Large intestine (tissue), 3 donors: ENCODE data around the gene ATXN10. TPM values are rescaled to one million over a fixed set of nuclear protein-coding genes. Genes with fewer than 3 reads are reported as not detected.

ENCODE experiments used
- DNase-seq, 2 donors: peaks; one replicate each; pipeline versions ENCODE4 v3.0.0 to v3.0.0-alpha.2; 2013
- H3K27ac ChIP-seq: one replicate; pipeline ENCODE4 v1.5.1; 2013; ENCODE audit warnings: low read length
- H3K27me3 ChIP-seq: 2 replicates; pipeline ENCODE4 v1.6.1; 2013; ENCODE audit warnings: low read length; ENCODE audit not compliant: control insufficient read depth, insufficient read depth
- H3K36me3 ChIP-seq: 2 replicates; pipeline ENCODE4 v1.6.1; 2013; ENCODE audit warnings: low read length; ENCODE audit not compliant: control insufficient read depth, insufficient read depth
- H3K4me1 ChIP-seq: one replicate; pipeline ENCODE4 v1.6.1; 2013; ENCODE audit warnings: low read length; ENCODE audit not compliant: control insufficient read depth, insufficient read depth
- H3K4me3 ChIP-seq: one replicate; pipeline ENCODE4 v1.5.1; 2013; ENCODE audit warnings: low read length
- H3K9me3 ChIP-seq: one replicate; pipeline ENCODE4 v1.6.1; 2013; ENCODE audit warnings: mild to moderate bottlenecking, low read depth, low read length, moderate library complexity; ENCODE audit not compliant: control insufficient read depth
- WGBS: methylation state at CpG from one replicate; pipeline ENCODE4 v1.1.5; 2013; ENCODE audit warnings: low lambda C conversion rate; ENCODE audit not compliant: insufficient coverage; 5-methylcytosine and 5-hydroxymethylcytosine counted together
- polyA plus RNA-seq: library from polyadenylated mRNA; unstranded; fragments of 120-200 nt; gene quantifications from one replicate; pipeline ENCODE4 v1.2.1, GENCODE V29; 2013

Gene ATXN10
- polyA plus RNA-seq, 1 donor, result 90.6 TPM

GRCh38 chr22:45817745-45818423 lies 146.2 kb downstream of the ATXN10 start:
- Histone ChIP-seq H3K36me3 (peaks cover 13% of the 10 kb centered on the region), H3K4me3 (no peak overlapping the region), H3K27ac (no peak overlapping the region), H3K4me1 (no peaks in the 10 kb centered on the region), H3K9me3 (no peaks in the 10 kb centered on the region), H3K27me3 (no peaks in the 10 kb centered on the region)
- 80% methylated on average over 1 of the region's 8 CpGs for WGBS
- DNase-seq, result no peak

GRCh38 chr22:45818424-45819085 lies 146.9 kb downstream of the ATXN10 start:
- no peak for DNase-seq
- Histone ChIP-seq H3K36me3 (peaks cover 12% of the 10 kb centered on the region), H3K27me3 (no peaks in the 10 kb centered on the region), H3K4me3 (no peak overlapping the region), H3K4me1 (no peaks in the 10 kb centered on the region), H3K9me3 (no peaks in the 10 kb centered on the region), H3K27ac (no peak overlapping the region)
- no CpG with 5 or more reads among the region's 14 CpGs for WGBS

GRCh38 chr22:45819305-45819704 lies 147.7 kb downstream of the ATXN10 start:
- no CpG with 5 or more reads among the region's 5 CpGs for WGBS
- H3K27me3 ChIP-seq, result no peaks in the 10 kb centered on the region
- DNase-seq, result no peak
- no peaks in the 10 kb centered on the region for H3K9me3 ChIP-seq
- no peak overlapping the region for H3K4me3 ChIP-seq
- H3K4me1 ChIP-seq, result no peaks in the 10 kb centered on the region
- H3K36me3 ChIP-seq, result peaks cover 12% of the 10 kb centered on the region
- H3K27ac ChIP-seq, result no peak overlapping the region

GRCh38 chr22:45823336-45823735 lies 151.7 kb downstream of the ATXN10 start:
- Histone ChIP-seq H3K9me3 (no peaks in the 10 kb centered on the region), H3K27me3 (no peaks in the 10 kb centered on the region), H3K4me3 (no peak overlapping the region), H3K27ac (no peak overlapping the region), H3K4me1 (no peaks in the 10 kb centered on the region), H3K36me3 (peaks cover 4% of the 10 kb centered on the region)
- 100% methylated on average over 1 of the region's 6 CpGs for WGBS
- no peak for DNase-seq

GRCh38 chr22:45826520-45826919 lies 154.9 kb downstream of the ATXN10 start:
- peaks cover 4% of the 10 kb centered on the region for H3K36me3 ChIP-seq
- no peak for DNase-seq
- no peak overlapping the region for H3K27ac ChIP-seq
- no peak overlapping the region for H3K4me3 ChIP-seq
- no peaks in the 10 kb centered on the region for H3K4me1 ChIP-seq
- no peaks in the 10 kb centered on the region for H3K27me3 ChIP-seq
- 100% methylated on average over 1 of the region's 2 CpGs for WGBS
- no peaks in the 10 kb centered on the region for H3K9me3 ChIP-seq

- no peak for DNase-seq
- H3K27ac ChIP-seq, result no peak overlapping the region
- H3K4me1 ChIP-seq, result no peaks in the 10 kb centered on the region
- WGBS, result no CpG with 5 or more reads among the region's 1 CpG
- H3K9me3 ChIP-seq, result no peaks in the 10 kb centered on the region
- peaks cover 5% of the 10 kb centered on the region for H3K36me3 ChIP-seq
- no peak overlapping the region for H3K4me3 ChIP-seq
- H3K27me3 ChIP-seq, result no peaks in the 10 kb centered on the region
Measured at GRCh38 chr22:45828841-45829240, 157.2 kb downstream of the ATXN10 start.

GRCh38 chr22:45830531-45831245 lies 159.1 kb downstream of the ATXN10 start:
- no peak for DNase-seq

GRCh38 chr22:45831394-45831793 lies 159.8 kb downstream of the ATXN10 start:
- H3K27me3 ChIP-seq, result no peaks in the 10 kb centered on the region
- H3K4me1 ChIP-seq, result no peaks in the 10 kb centered on the region
- H3K9me3 ChIP-seq, result no peaks in the 10 kb centered on the region
- H3K36me3 ChIP-seq, result peaks cover 11% of the 10 kb centered on the region
- WGBS, result no CpG with 5 or more reads among the region's 2 CpGs
- no peak overlapping the region for H3K4me3 ChIP-seq
- H3K27ac ChIP-seq, result no peak overlapping the region
- no peak for DNase-seq

More at GRCh38 chr22:45830531-45831245, 159.1 kb downstream of the ATXN10 start:
- H3K9me3 ChIP-seq, result no peaks in the 10 kb centered on the region
- H3K4me3 ChIP-seq, result no peak overlapping the region
- WGBS, result no CpG with 5 or more reads among the region's 3 CpGs
- H3K27ac ChIP-seq, result no peak overlapping the region
- no peaks in the 10 kb centered on the region for H3K4me1 ChIP-seq
- peaks cover 11% of the 10 kb centered on the region for H3K36me3 ChIP-seq
- H3K27me3 ChIP-seq, result no peaks in the 10 kb centered on the region

GRCh38 chr22:45832180-45832579 lies 160.5 kb downstream of the ATXN10 start:
- no CpG with 5 or more reads among the region's 2 CpGs for WGBS

GRCh38 chr22:45832959-45833580 lies 161.4 kb downstream of the ATXN10 start:
- no CpG with 5 or more reads among the region's 8 CpGs for WGBS
- no peak for DNase-seq
- Histone ChIP-seq H3K9me3 (no peaks in the 10 kb centered on the region), H3K27ac (no peak overlapping the region), H3K4me1 (no peaks in the 10 kb centered on the region), H3K27me3 (no peaks in the 10 kb centered on the region), H3K4me3 (no peak overlapping the region), H3K36me3 (peaks cover 13% of the 10 kb centered on the region)

More at GRCh38 chr22:45832180-45832579, 160.5 kb downstream of the ATXN10 start:
- Histone ChIP-seq H3K27me3 (no peaks in the 10 kb centered on the region), H3K27ac (no peak overlapping the region), H3K4me1 (no peaks in the 10 kb centered on the region), H3K36me3 (peaks cover 11% of the 10 kb centered on the region), H3K9me3 (no peaks in the 10 kb centered on the region), H3K4me3 (no peak overlapping the region)
- no peak for DNase-seq
